Measurements from ENCODE around the gene CYP24A1. TPM values are rescaled to one million over a fixed set of nuclear protein-coding genes. Genes with fewer than 3 reads are reported as not detected.
A peak's percentile ranks its signal among the peaks of the same experiment; 100 is the strongest.

Gene CYP24A1
- total RNA-seq, 1 experiment from 2014 or later, result not detected

- DNase-seq (ENCODE audit: low read depth), result no peak
These were observed 29.5 kb upstream of the CYP24A1 start for GRCh38 chr20:54203281-54203680.

GRCh38 chr20:54201268-54201846, 27.6 kb upstream of the CYP24A1 start:
- DNase-seq (ENCODE audit: low read depth), result no peak

- DNase-seq (ENCODE audit: low read depth), result no peak
These were observed 26.9 kb upstream of the CYP24A1 start for GRCh38 chr20:54200487-54201267.

GRCh38 chr20:54199721-54200176, 26.0 kb upstream of the CYP24A1 start:
- DNase-seq (ENCODE audit: low read depth), result peak; percentile 65

GRCh38 chr20:54199283-54199682, 25.5 kb upstream of the CYP24A1 start:
- no peak for DNase-seq (ENCODE audit: low read depth)

- DNase-seq (ENCODE audit: low read depth), result peak; percentile 64
These were observed 24.1 kb upstream of the CYP24A1 start for GRCh38 chr20:54197621-54198604.

GRCh38 chr20:54195483-54196472, 22.0 kb upstream of the CYP24A1 start:
- no peak for DNase-seq (ENCODE audit: low read depth)

- DNase-seq (ENCODE audit: low read depth), result peak; percentile 45
These were observed 21.1 kb upstream of the CYP24A1 start for GRCh38 chr20:54194724-54195438.

- DNase-seq (ENCODE audit: low read depth), result no peak
These were observed 20.0 kb upstream of the CYP24A1 start for GRCh38 chr20:54193817-54194216.

- no peak for DNase-seq (ENCODE audit: low read depth)
These were observed 16.4 kb upstream of the CYP24A1 start for GRCh38 chr20:54190217-54190616.

GRCh38 chr20:54189630-54190029, 15.8 kb upstream of the CYP24A1 start:
- DNase-seq (ENCODE audit: low read depth), result no peak

GRCh38 chr20:54188132-54188849, 14.5 kb upstream of the CYP24A1 start:
- DNase-seq (ENCODE audit: low read depth), result no peak

GRCh38 chr20:54184904-54185626, 11.3 kb upstream of the CYP24A1 start:
- no peak for DNase-seq (ENCODE audit: low read depth)

GRCh38 chr20:54184071-54184470, 10.3 kb upstream of the CYP24A1 start:
- DNase-seq (ENCODE audit: low read depth), result no peak

- no peak for DNase-seq (ENCODE audit: low read depth)
These were observed 7.1 kb upstream of the CYP24A1 start for GRCh38 chr20:54180931-54181330.

- no peak for DNase-seq (ENCODE audit: low read depth)
These were observed 6.2 kb upstream of the CYP24A1 start for GRCh38 chr20:54179946-54180345.

GRCh38 chr20:54178256-54178655, 4.5 kb upstream of the CYP24A1 start:
- DNase-seq (ENCODE audit: low read depth), result no peak

GRCh38 chr20:54177378-54177777, 3.6 kb upstream of the CYP24A1 start:
- no peak for DNase-seq (ENCODE audit: low read depth)

- peak; percentile 61 for DNase-seq (ENCODE audit: low read depth)
These were observed 2.8 kb upstream of the CYP24A1 start for GRCh38 chr20:54176610-54177009.
